B cell (primary cell): ENCODE measurements around the gene CD34. TPM values are rescaled to one million over a fixed set of nuclear protein-coding genes. Genes with fewer than 3 reads are reported as not detected.

Source experiments
- ATAC-seq: fragments of 200-7000 bp; cut with Tn5 transposase; one replicate; pipeline ENCODE4 v1.10.0; 2021; ENCODE audit warnings: low read depth, mild to moderate bottlenecking, moderate number of reproducible peaks, moderate library complexity
- CTCF ChIA-PET: fragments of 350-600 bp; sonication (Branson Sonifier 250); formaldehyde crosslinking; loops from one replicate; lab custom pipeline; 2021; ENCODE audit warnings: antibody characterized with exemption, inconsistent platforms; lab: Charles Lee
- POLR2A ChIA-PET: fragments of 350-600 bp; sonication (Branson Sonifier 250); formaldehyde crosslinking; loops from one replicate; lab custom pipeline; 2021; ENCODE audit warnings: antibody characterized with exemption; lab: Charles Lee
- DNase-seq: peaks from one replicate; pipeline ENCODE4 v3.0.0; 2013
- H2AFZ ChIP-seq: 2 replicates; pipeline ENCODE4 v1.6.1; 2012; ENCODE audit warnings: mild to moderate bottlenecking, low read depth, low read length; ENCODE audit not compliant: insufficient read depth, poor library complexity, severe bottlenecking
- H3K27ac ChIP-seq, 2 donors: 1 replicate in 1 of 2; 2 replicates in 1 of 2; pipeline ENCODE4 v1.5.1; 2012 to 2013; ENCODE audit warnings: low read length in 2 of 2, mild to moderate bottlenecking in 2 of 2, moderate library complexity in 1 of 2
- H3K27me3 ChIP-seq, 4 experiments: fragments of 200-600 bp in 1 of 4; sonication (generic) in 1 of 4; replicated peaks in 1 of 4; 1 replicate in 2 of 4; 2 replicates in 2 of 4; pipeline versions ENCODE4 v1.6.1 to v1.7.0; 2013 to 2016; ENCODE audit warnings: low read length in 3 of 4, mild to moderate bottlenecking in 2 of 4, mixed read lengths in 1 of 4, moderate library complexity in 1 of 4; ENCODE audit not compliant: insufficient read depth in 4 of 4, control insufficient read depth in 3 of 4; ENCODE audit errors: control extremely low read depth in 1 of 4
- H3K36me3 ChIP-seq, 2 experiments: replicated peaks in 1 of 2; 1 replicate in 1 of 2; 2 replicates in 1 of 2; pipeline versions ENCODE4 v1.6.1 to v1.7.1; 2013; ENCODE audit warnings: low read length in 1 of 2; ENCODE audit not compliant: insufficient read depth in 2 of 2, control insufficient read depth in 1 of 2; ENCODE audit errors: control extremely low read depth in 1 of 2, extremely low read depth in 1 of 2
- H3K4me1 ChIP-seq, 2 donors: fragments of 200-600 bp in 1 of 2; sonication (generic) in 1 of 2; 1 replicate in 1 of 2; 2 replicates in 1 of 2; pipeline versions ENCODE4 v1.5.1 to v1.6.1; 2013 to 2017; ENCODE audit warnings: low read length in 2 of 2; ENCODE audit not compliant: control insufficient read depth in 2 of 2, insufficient read depth in 2 of 2
- H3K4me2 ChIP-seq: replicated peaks from 2 replicates; pipeline ENCODE3; 2012; ENCODE audit warnings: mild to moderate bottlenecking, low read depth, low read length; ENCODE audit not compliant: poor library complexity, severe bottlenecking
- H3K4me3 ChIP-seq, 5 experiments: fragments of 200-600 bp in 1 of 5; sonication (generic) in 1 of 5; 1 replicate in 3 of 5; 2 replicates in 2 of 5; pipeline versions ENCODE4 v1.5.1 to v1.7.0; 2011 to 2016; ENCODE audit warnings: low read length in 4 of 5, mild to moderate bottlenecking in 4 of 5, low read depth in 2 of 5, control low read depth in 1 of 5, moderate library complexity in 1 of 5; ENCODE audit not compliant: insufficient read depth in 1 of 5; ENCODE audit errors: control extremely low read depth in 1 of 5, extremely low read depth in 1 of 5
- H3K79me2 ChIP-seq: fragments of 200-600 bp; sonication (generic); one replicate; pipeline ENCODE4 v1.6.0; 2016; ENCODE audit warnings: low read length; ENCODE audit not compliant: control insufficient read depth, insufficient read depth
- H3K9ac ChIP-seq: fragments of 200-600 bp; sonication (generic); 2 replicates; pipeline ENCODE4 v1.6.1; 2017; ENCODE audit warnings: mild to moderate bottlenecking, low read length, moderate library complexity
- H3K9me3 ChIP-seq, 3 donors: one replicate each; pipeline versions ENCODE4 v1.6.1 to v1.7.1; 2013; ENCODE audit warnings: low read length in 2 of 3; ENCODE audit not compliant: control insufficient read depth in 2 of 3, insufficient read depth in 1 of 3; ENCODE audit errors: control extremely low read depth in 1 of 3
- H4K20me1 ChIP-seq: 2 replicates; pipeline ENCODE4 v1.6.0; 2012; ENCODE audit warnings: mild to moderate bottlenecking, low read length; ENCODE audit not compliant: insufficient read depth, control insufficient read depth, poor library complexity, severe bottlenecking
- H3K27ac Mint-ChIP-seq: one replicate; pipeline ENCODE4 v1.8.0; 2021; ENCODE audit warnings: mixed read lengths
- H3K27me3 Mint-ChIP-seq: one replicate; pipeline ENCODE4 v1.8.0; 2021; ENCODE audit warnings: mixed read lengths
- H3K4me1 Mint-ChIP-seq: one replicate; pipeline ENCODE4 v1.8.0; 2021; ENCODE audit warnings: mixed read lengths
- H3K4me3 Mint-ChIP-seq: one replicate; pipeline ENCODE4 v1.8.0; 2021; ENCODE audit warnings: mixed read lengths
- H3K9me3 Mint-ChIP-seq: one replicate; pipeline ENCODE4 v1.8.0; 2022; ENCODE audit warnings: mixed read lengths; ENCODE audit not compliant: insufficient read depth
- CTCF ChIP-seq: fragments of 200-600 bp; IDR thresholded peaks from one replicate; pipeline ENCODE4 v1.8.0; 2022; ENCODE audit warnings: antibody characterized with exemption, mild to moderate bottlenecking
- EZH2 ChIP-seq: IDR thresholded peaks from 2 replicates; pipeline ENCODE4 v1.6.1; 2012; ENCODE audit warnings: borderline replicate concordance, low read depth, mild to moderate bottlenecking, moderate library complexity, low read length; ENCODE audit not compliant: insufficient read depth, poor library complexity, severe bottlenecking
- WGBS: methylation state at CpG from one replicate; pipeline ENCODE4 v1.1.5; 2013; ENCODE audit warnings: missing lambda C conversion rate; ENCODE audit not compliant: insufficient coverage; 5-methylcytosine and 5-hydroxymethylcytosine counted together
- intact Hi-C: fragments of 100-400 bp; cut with micrococcal nuclease; formaldehyde crosslinking; loops from one replicate; pipeline ENCODE4 v1.10.0; 2022
- polyA plus RNA-seq: library from polyadenylated mRNA; depleted of rRNA; stranded (reverse); fragments of >200 nt; gene quantifications from 2 replicates; pipeline ENCODE4 v1.2.3, GENCODE V29; 2012
- total RNA-seq, 2 donors: library from RNA; stranded (reverse); fragments of 120-200 nt in 1 of 2; gene quantifications; 1 replicate in 1 of 2; 2 replicates in 1 of 2; pipeline versions ENCODE4 v1.2.3 to v1.2.4, GENCODE V29; 2013 to 2022

CD34 gene
- total and polyA plus RNA-seq, 2 donors (not counting 1 experiment from before 2014, with no cell fraction given), result not detected

- peak overlapping the region; percentile 63 to 79 (median 66) for H3K4me3 ChIP-seq
- peaks cover 59 to 75% of the 10 kb centered on the region in 2 donors for H3K4me1 ChIP-seq
- Mint-ChIP-seq H3K27me3 (no peaks in the 10 kb centered on the region), H3K4me1 (peaks cover 87% of the 10 kb centered on the region), H3K27ac (peak overlapping the region; percentile 77), H3K9me3 (no peaks in the 10 kb centered on the region), H3K4me3 (peak overlapping the region; percentile 93)
- H4K20me1 ChIP-seq, result no peaks in the 10 kb centered on the region
- ATAC-seq (peak; percentile 74), DNase-seq (peak; percentile 90)
- ChIA-PET CTCF (interaction anchor here (0.9 to 16.4 kb wide), 16 partner anchors 9 to 102 kb away, joined by 3 to 526 read pairs (median 6); no protein-coding TSS in a partner anchor), POLR2A (interaction anchor here (0.5 to 5.1 kb wide), 7 partner anchors 14 to 62 kb away, joined by 3 to 71 read pairs (median 5); no protein-coding TSS in a partner anchor)
- peaks cover 79% of the 10 kb centered on the region for H3K79me2 ChIP-seq
- peak overlapping the region; percentile 78 for H3K9ac ChIP-seq
- intact Hi-C loops, result loop anchor here (1.0 to 5.0 kb wide), 5 partner anchors 16 to 117 kb away; partner anchors contain the start of gene CD46
- peaks cover 0 to 14% of the 10 kb centered on the region in 2 experiments for H3K36me3 ChIP-seq
- 3% methylated on average over 81 of the region's 87 CpGs for WGBS
- TF ChIP-seq EZH2 (no peak), CTCF (peak; percentile 77)
- no peaks in the 10 kb centered on the region for H3K27me3 ChIP-seq
- peak overlapping the region; percentile 82 for H3K4me2 ChIP-seq
- peak overlapping the region; percentile 68 for H2AFZ ChIP-seq
- H3K9me3 ChIP-seq, result no peaks in the 10 kb centered on the region
- peak overlapping the region; percentile 51 to 55 for H3K27ac ChIP-seq
Measured at GRCh38 chr1:207868774-207869721, 41.9 kb downstream of the CD34 start.
